Lower leg skin (tissue), 3 donors: ENCODE measurements around the gene C8G.

ENCODE experiments used
- CTCF ChIP-seq, 3 donors: fragments of 450-650 bp; IDR thresholded peaks; one replicate each; pipeline ENCODE4 v1.5.1; 2016; ENCODE audit warnings: antibody characterized with exemption in 3 of 3, mild to moderate bottlenecking in 3 of 3, moderate library complexity in 2 of 3
- POLR2A ChIP-seq, 2 donors: fragments of 450-650 bp; IDR thresholded peaks; one replicate each; pipeline ENCODE4 v1.6.1; 2016 to 2017; ENCODE audit warnings: antibody characterized with exemption in 2 of 2, mild to moderate bottlenecking in 1 of 2, moderate library complexity in 1 of 2

GRCh38 chr9:136937186-136938001 lies 7.6 kb upstream of the C8G start:
- no peak for TF ChIP-seq POLR2A (IDR thresholded peaks at IDR 0.05)
- no peak for TF ChIP-seq CTCF (IDR thresholded peaks at IDR 0.05)
